Activated B cell treated with CpG ODN at 0.5 μM for 24 hours (primary cell): ENCODE results near the gene PLEKHA4. TPM values are rescaled to one million over a fixed set of nuclear protein-coding genes. Genes with fewer than 3 reads are reported as not detected.
"Not testable (repeated sequence)": the region's sequence is repeated elsewhere in the genome, so short reads cannot be mapped to it uniquely, and the experiment has no call there.

Experiments
- ATAC-seq: fragments of 200-7000 bp; cut with Tn5 transposase; one replicate; pipeline ENCODE4 v1.10.0; 2021; ENCODE audit warnings: low read depth, mild to moderate bottlenecking, moderate library complexity
- CTCF ChIA-PET: fragments of 350-600 bp; sonication (Branson Sonifier 250); formaldehyde crosslinking; loops from one replicate; lab custom pipeline; 2021; ENCODE audit warnings: antibody characterized with exemption; lab: Charles Lee
- POLR2A ChIA-PET: fragments of 350-600 bp; sonication (Branson Sonifier 250); formaldehyde crosslinking; loops from one replicate; lab custom pipeline; 2021; ENCODE audit warnings: antibody characterized with exemption; lab: Charles Lee
- DNase-seq: peaks from one replicate; pipeline ENCODE4 v3.0.0; 2022
- H3K27ac Mint-ChIP-seq: one replicate; pipeline ENCODE4 v1.8.0; 2020; ENCODE audit warnings: mixed read lengths
- H3K27me3 Mint-ChIP-seq: one replicate; pipeline ENCODE4 v1.8.0; 2021; ENCODE audit warnings: mixed read lengths
- H3K36me3 Mint-ChIP-seq: one replicate; pipeline ENCODE4 v1.8.0; 2021; ENCODE audit warnings: low read depth, mixed read lengths
- H3K4me1 Mint-ChIP-seq: one replicate; pipeline ENCODE4 v1.8.0; 2021; ENCODE audit warnings: mixed read lengths
- H3K4me3 Mint-ChIP-seq: one replicate; pipeline ENCODE4 v1.8.0; 2020; ENCODE audit warnings: mild to moderate bottlenecking, mixed read lengths
- H3K9me3 Mint-ChIP-seq: one replicate; pipeline ENCODE4 v1.8.0; 2020; ENCODE audit warnings: mixed read lengths
- CTCF ChIP-seq: fragments of 200-600 bp; IDR thresholded peaks from one replicate; pipeline ENCODE4 v1.8.0; 2022; ENCODE audit warnings: antibody characterized with exemption, mild to moderate bottlenecking
- intact Hi-C: fragments of 100-400 bp; cut with micrococcal nuclease; formaldehyde crosslinking; loops from one replicate; pipeline ENCODE4 v1.15.1; 2024
- total RNA-seq: library from RNA; stranded (reverse); gene quantifications from 2 replicates; pipeline ENCODE4 v1.2.3, GENCODE V29; 2022

PLEKHA4 gene
- total RNA-seq, 1 donor from 2014 or later, result 5.7 TPM

GRCh38 chr19:48854103-48854502 is 14.3 kb downstream of the PLEKHA4 start:
- Mint-ChIP-seq H3K9me3 (no peaks in the 10 kb centered on the region), H3K4me3 (no peak overlapping the region), H3K36me3 (no peaks in the 10 kb centered on the region), H3K27me3 (no peaks in the 10 kb centered on the region), H3K4me1 (peaks cover 5% of the 10 kb centered on the region), H3K27ac (no peak overlapping the region)
- TF ChIP-seq CTCF, result no peak
- DNase-seq (no peak), ATAC-seq (no peak)
- intact Hi-C loops, result no loop called here
- CTCF ChIA-PET, result interaction anchor here (0.7 kb wide), 1 partner anchor 9 kb away, joined by 3 read pairs; no protein-coding TSS in a partner anchor
- POLR2A ChIA-PET, result no interaction called here

- Mint-ChIP-seq H3K4me1 (peaks cover under 1% of the 10 kb centered on the region), H3K4me3 (no peak overlapping the region), H3K36me3 (no peaks in the 10 kb centered on the region), H3K27me3 (no peaks in the 10 kb centered on the region), H3K9me3 (no peaks in the 10 kb centered on the region), H3K27ac (no peak overlapping the region)
- intact Hi-C loops, result no loop called here
- ChIA-PET POLR2A (no interaction called here), CTCF (interaction anchor here (0.6 kb wide), 1 partner anchor 154 kb away, joined by 3 read pairs; no protein-coding TSS in a partner anchor)
- DNase-seq (no peak), ATAC-seq (no peak)
- no peak for TF ChIP-seq CTCF
These were observed 14.9 kb downstream of the PLEKHA4 start for GRCh38 chr19:48853483-48853882.

- no peaks in the 10 kb centered on the region for H3K27me3 Mint-ChIP-seq
- DNase-seq (no peak), ATAC-seq (no peak)
- ChIA-PET POLR2A (interaction anchor here (0.6 kb wide), 1 partner anchor 16 kb away, joined by 6 read pairs; the partner anchor contains the start of gene HSD17B14), CTCF (interaction anchor here (2.2 kb wide), 1 partner anchor 10 kb away, joined by 9 read pairs; no protein-coding TSS in a partner anchor)
- intact Hi-C loops, result no loop called here
- no peaks in the 10 kb centered on the region for H3K36me3 Mint-ChIP-seq
- H3K4me1 Mint-ChIP-seq, result no peaks in the 10 kb centered on the region
- no peak overlapping the region for H3K4me3 Mint-ChIP-seq
- H3K27ac Mint-ChIP-seq, result no peak overlapping the region
- no peak for TF ChIP-seq CTCF
- H3K9me3 Mint-ChIP-seq, result no peaks in the 10 kb centered on the region
These were observed 16.1 kb downstream of the PLEKHA4 start for GRCh38 chr19:48852292-48852691.

- H3K27ac Mint-ChIP-seq, result not testable (repeated sequence)
These were observed 21.8 kb downstream of the PLEKHA4 start for GRCh38 chr19:48846659-48847058.

GRCh38 chr19:48845384-48845783 is 23.0 kb downstream of the PLEKHA4 start:
- no peaks in the 10 kb centered on the region for H3K36me3 Mint-ChIP-seq
- no peak overlapping the region for H3K27ac Mint-ChIP-seq
- CTCF ChIA-PET, result interaction anchor here (0.9 to 12.1 kb wide), 5 partner anchors 9 to 126 kb away, joined by 3 to 272 read pairs (median 3); partner anchors contain the start of gene HSD17B14
- no peak for TF ChIP-seq CTCF
- no peak overlapping the region for H3K4me3 Mint-ChIP-seq
- no peaks in the 10 kb centered on the region for H3K9me3 Mint-ChIP-seq
- ATAC-seq, result no peak
- no peaks in the 10 kb centered on the region for H3K27me3 Mint-ChIP-seq
- POLR2A ChIA-PET, result interaction anchor here (0.5 to 1.2 kb wide), 5 partner anchors 34 to 1361 kb away, joined by 3 to 8 read pairs (median 4); partner anchors contain the start of gene KPTN
- intact Hi-C loops, result no loop called here
- peaks cover 3% of the 10 kb centered on the region for H3K4me1 Mint-ChIP-seq
- no peak for DNase-seq

More at GRCh38 chr19:48846659-48847058, 21.8 kb downstream of the PLEKHA4 start:
- ChIA-PET CTCF (interaction anchor here (1.6 to 12.1 kb wide), 2 partner anchors 10 to 55 kb away, joined by 4 to 272 read pairs; partner anchors contain the start of gene HSD17B14), POLR2A (interaction anchor here (0.5 to 0.9 kb wide), 3 partner anchors 8 to 158 kb away, joined by 3 to 7 read pairs (median 3); no protein-coding TSS in a partner anchor)
- H3K27me3 Mint-ChIP-seq, H3K4me1 Mint-ChIP-seq, H3K4me3 Mint-ChIP-seq, H3K9me3 Mint-ChIP-seq, DNase-seq, intact Hi-C loops, ATAC-seq, H3K36me3 Mint-ChIP-seq: not testable (repeated sequence)
